Esophagus mucosa (tissue), 1 donor: ENCODE measurements around the gene MRPS17. TPM values are rescaled to one million over a fixed set of nuclear protein-coding genes. Genes with fewer than 3 reads are reported as not detected.

Experiments
- ATAC-seq: fragments of 200-7000 bp; cut with Tn5 transposase; one replicate; pipeline ENCODE4 v1.9.1; 2020
- total RNA-seq: library from RNA; stranded (reverse); gene quantifications from one replicate; pipeline ENCODE4 v1.2.4, GENCODE V29; 2023
- donor health status: DM: yes; HTN: yes; CAD: no.

Gene MRPS17
- total RNA-seq, 1 donor from 2014 or later: 14.7 TPM

- no peak for ATAC-seq
Observed at GRCh38 chr7:55973747-55974250, 22.1 kb downstream of the MRPS17 start.

- ATAC-seq: no peak
Observed at GRCh38 chr7:55975988-55976633, 24.4 kb downstream of the MRPS17 start.

GRCh38 chr7:55977831-55978230 is 26.2 kb downstream of the MRPS17 start:
- ATAC-seq: no peak

- no peak for ATAC-seq
Observed at GRCh38 chr7:55980266-55980665, 28.6 kb downstream of the MRPS17 start.

GRCh38 chr7:55983537-55983936 is 31.9 kb downstream of the MRPS17 start:
- no peak for ATAC-seq

GRCh38 chr7:55992346-55992745 is 40.7 kb downstream of the MRPS17 start:
- ATAC-seq: no peak

GRCh38 chr7:55996856-55997500 is 45.3 kb downstream of the MRPS17 start:
- ATAC-seq: no peak

GRCh38 chr7:56003749-56004148 is 52.1 kb downstream of the MRPS17 start:
- no peak for ATAC-seq

Other genes starting within 250 kb of the MRPS17 start
- not detected for gene SEPTIN14, start 89.1 kb upstream of the MRPS17 start, total RNA-seq
- 1.2 TPM for gene ZNF713, start 64.4 kb upstream of the MRPS17 start, total RNA-seq
- 30.9 TPM for gene NIPSNAP2, start 12.7 kb downstream of the MRPS17 start, total RNA-seq
- 27.5 TPM for gene PSPH, start 99.6 kb downstream of the MRPS17 start, total RNA-seq
- gene CCT6A, start 99.9 kb downstream of the MRPS17 start, total RNA-seq: 81.3 TPM
- gene SUMF2, start 112.4 kb downstream of the MRPS17 start, total RNA-seq: 91.7 TPM
- 0.88 TPM for gene PHKG1, start 141.1 kb downstream of the MRPS17 start, total RNA-seq
- gene CHCHD2, start 154.6 kb downstream of the MRPS17 start, total RNA-seq: 387 TPM
- gene NUPR2, start 164.5 kb downstream of the MRPS17 start, total RNA-seq: 0.32 TPM